GM12892 (cell line): Measurements from ENCODE around the gene XPO6.

Experiments used
- DNase-seq: peaks from one replicate; pipeline ENCODE4 v3.0.0; 2011; ENCODE audit not compliant: insufficient read length
- FAIRE-seq: peaks from 2 replicates; lab custom pipeline; 2011; peaks lifted over from hg19 to GRCh38; lab: Jason Lieb, UNC
- POLR2A ChIP-seq: IDR thresholded peaks from 2 replicates; pipeline ENCODE4 v1.6.1; 2011; ENCODE audit warnings: low read depth, low read length, control low read depth
- POLR2AphosphoS5 ChIP-seq: IDR thresholded peaks from 2 replicates; pipeline ENCODE4 v1.6.1; 2011; ENCODE audit warnings: low read depth, low read length, control low read depth
- TAF1 ChIP-seq: IDR thresholded peaks from 2 replicates; pipeline ENCODE4 v1.6.1; 2011; ENCODE audit warnings: low read depth, mild to moderate bottlenecking, control low read depth, low read length, borderline replicate concordance

Gene XPO6

DNA sequence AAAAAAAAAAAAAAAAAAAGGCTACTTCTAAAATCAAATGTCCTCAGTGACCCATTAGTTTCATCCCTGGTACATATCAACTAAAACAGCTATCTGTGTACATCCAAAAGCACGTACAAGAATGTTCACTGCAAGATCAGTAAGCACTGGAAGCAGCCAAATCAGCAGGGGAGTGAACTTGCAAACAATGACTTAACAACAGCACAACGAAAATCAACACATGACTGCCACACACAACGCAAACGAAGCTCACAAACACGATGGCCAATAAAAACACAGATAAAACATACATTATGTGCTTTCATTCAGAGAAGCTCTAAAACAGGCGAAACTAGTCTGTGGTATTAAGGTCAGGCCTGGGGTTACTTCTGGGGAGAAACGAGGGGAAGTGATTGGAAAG lies 60.6 kb downstream of the XPO6 start:
- peak; percentile 9 for FAIRE-seq
- no peak for DNase-seq
- TF ChIP-seq TAF1 (no peak), POLR2AphosphoS5 (no peak), POLR2A (no peak)

DNA sequence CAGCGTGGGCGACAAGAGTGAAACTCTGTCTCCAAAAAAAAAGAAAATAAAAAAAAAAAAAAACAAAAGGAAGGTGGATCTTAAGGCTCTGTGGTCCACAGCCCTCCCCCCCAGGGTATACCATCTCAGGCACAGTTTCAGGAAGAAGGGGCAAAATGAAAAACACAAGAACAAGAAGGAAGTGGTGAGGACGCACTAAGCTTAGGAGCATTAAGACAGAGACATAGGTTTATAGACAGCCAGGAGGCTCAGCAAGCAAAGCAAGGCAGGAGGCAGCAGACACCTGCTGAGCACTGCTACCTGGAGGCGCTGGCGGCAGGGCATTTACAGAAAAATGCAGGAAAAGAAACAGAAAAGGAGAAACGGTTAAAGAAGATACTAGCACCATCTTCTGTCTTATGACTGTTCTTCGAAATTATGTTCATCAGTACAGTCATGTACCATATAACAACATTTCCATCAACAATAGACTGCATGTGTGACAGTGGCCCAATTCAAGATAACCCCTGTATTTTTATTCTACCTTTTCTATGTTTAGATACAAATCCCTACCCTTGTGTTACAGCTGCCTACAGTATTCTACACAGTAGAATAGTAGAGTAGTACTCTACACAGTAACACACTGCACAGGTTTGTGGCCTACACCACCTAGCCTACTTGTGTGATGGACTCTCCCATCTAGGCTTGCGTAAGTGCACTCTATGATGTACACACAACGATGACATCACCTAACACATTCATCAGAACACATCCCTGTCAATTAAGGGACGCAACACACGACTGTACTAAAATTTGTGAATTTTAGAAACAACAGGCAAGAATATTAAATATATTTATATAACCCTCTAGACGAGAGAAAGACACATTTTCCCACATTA lies 62.5 kb downstream of the XPO6 start:
- no peak for FAIRE-seq
- TF ChIP-seq TAF1 (no peak), POLR2A (no peak), POLR2AphosphoS5 (no peak)
- no peak for DNase-seq

DNA sequence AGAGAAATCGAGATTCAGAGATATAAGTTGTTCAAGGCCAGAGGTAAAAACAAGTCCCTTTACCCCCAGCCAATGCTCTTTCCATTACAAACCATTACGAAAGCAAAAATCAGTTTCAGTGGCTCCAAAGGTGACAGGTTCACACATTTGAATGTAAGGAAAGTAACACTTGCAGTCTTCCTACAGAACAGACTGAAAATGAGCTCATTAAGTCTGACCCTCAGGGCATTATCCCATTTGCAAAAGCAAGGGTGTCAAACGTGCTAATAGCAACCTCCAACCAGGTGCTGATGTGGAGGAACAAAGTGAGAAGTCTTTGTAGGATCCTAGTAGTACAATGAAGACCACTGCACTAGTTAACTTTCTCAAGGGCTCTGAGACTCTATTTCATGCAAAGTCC lies 65.2 kb downstream of the XPO6 start:
- no peak for TF ChIP-seq TAF1
- TF ChIP-seq POLR2A = no peak
- no peak for TF ChIP-seq POLR2AphosphoS5
- no peak for FAIRE-seq

DNA sequence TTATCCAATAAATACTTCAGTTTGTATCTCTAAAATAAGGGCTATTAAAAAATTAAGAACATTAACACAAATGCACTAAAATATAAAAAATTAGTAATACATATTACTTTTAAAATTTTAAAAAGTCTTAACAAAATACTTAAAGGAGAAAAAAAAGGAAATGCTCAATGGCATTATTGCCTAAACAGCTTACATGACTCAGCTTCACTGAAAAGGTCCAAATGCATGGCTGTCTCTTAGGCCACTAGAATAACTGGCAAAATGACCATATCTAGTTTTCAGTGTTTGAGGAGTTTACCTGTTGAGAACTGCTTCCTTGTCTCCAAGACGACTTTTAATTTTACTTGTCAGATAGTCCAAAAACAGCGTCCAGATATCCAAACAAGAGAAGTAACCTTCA lies 66.0 kb downstream of the XPO6 start:
- FAIRE-seq (no peak), DNase-seq (no peak)
- no peak for TF ChIP-seq POLR2AphosphoS5
- TF ChIP-seq POLR2A = no peak
- TF ChIP-seq TAF1 = no peak

More for the DNA sequence above, 65.2 kb downstream of the XPO6 start:
- DNase-seq = no peak

DNA sequence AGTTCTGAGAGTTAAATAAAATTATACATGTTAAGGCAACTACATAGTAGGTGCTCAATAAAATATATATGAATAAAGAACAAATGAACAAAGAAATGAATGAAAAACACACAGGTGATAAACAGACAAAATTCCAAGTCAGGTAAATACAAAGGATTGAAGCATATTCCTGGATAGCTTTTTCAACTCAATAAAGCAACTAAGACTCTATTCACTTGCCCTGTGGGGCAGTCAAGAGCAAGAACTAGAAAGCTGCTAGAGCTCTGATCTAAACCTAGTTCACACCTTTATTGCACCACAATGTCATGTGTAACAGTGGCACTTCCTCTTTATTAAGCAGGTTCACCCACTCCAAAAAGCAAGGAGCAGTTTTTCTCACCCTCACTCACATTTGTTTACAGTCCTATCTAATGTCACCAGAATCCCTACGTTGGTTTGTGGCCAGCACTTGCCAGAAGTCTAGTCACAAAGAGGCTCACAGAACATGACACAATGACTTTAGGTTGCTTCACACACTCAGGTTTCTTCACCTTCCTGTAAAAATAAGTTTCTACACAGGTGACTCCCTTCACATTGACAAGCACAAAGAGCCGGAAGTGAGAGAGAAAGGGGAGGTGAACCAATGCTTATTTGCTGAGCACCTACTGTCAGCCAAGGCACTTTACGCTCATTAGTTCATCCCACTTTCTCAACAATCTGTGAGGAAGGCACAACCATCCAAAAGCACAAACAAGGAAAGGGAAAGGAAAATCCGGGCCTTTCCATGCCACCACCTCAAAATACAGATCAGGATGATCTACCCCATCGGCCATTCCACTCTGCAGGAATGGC lies 70.8 kb downstream of the XPO6 start:
- DNase-seq (peak; percentile 27), FAIRE-seq (peak; percentile 93)

DNA sequence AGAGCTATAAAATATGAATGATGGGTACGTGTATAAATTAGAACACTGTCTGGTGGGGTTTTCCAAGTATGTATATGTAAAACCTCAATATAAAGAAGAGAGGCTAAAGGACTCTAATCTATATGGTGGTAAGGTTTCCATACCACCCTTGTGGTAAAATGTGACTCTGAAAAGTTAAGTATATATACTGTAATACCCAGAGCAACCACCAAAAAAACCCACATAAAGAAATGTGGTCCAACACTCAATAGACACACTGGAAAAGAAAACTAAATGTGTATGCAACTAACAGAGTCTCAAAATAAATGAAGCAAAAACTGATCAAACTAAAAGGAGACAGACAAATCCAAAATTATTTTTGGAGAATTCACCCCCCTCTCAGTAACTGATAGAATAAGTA lies 72.2 kb downstream of the XPO6 start:
- no peak for FAIRE-seq
- no peak for DNase-seq
- no peak for TF ChIP-seq POLR2AphosphoS5
- no peak for TF ChIP-seq POLR2A

More for the DNA sequence above, 70.8 kb downstream of the XPO6 start:
- 0 out of 2 replicates have a peak, but pooled peaks have one; percentile 3 for TF ChIP-seq POLR2AphosphoS5
- TF ChIP-seq POLR2A = no peak
- TF ChIP-seq TAF1 = no peak

DNA sequence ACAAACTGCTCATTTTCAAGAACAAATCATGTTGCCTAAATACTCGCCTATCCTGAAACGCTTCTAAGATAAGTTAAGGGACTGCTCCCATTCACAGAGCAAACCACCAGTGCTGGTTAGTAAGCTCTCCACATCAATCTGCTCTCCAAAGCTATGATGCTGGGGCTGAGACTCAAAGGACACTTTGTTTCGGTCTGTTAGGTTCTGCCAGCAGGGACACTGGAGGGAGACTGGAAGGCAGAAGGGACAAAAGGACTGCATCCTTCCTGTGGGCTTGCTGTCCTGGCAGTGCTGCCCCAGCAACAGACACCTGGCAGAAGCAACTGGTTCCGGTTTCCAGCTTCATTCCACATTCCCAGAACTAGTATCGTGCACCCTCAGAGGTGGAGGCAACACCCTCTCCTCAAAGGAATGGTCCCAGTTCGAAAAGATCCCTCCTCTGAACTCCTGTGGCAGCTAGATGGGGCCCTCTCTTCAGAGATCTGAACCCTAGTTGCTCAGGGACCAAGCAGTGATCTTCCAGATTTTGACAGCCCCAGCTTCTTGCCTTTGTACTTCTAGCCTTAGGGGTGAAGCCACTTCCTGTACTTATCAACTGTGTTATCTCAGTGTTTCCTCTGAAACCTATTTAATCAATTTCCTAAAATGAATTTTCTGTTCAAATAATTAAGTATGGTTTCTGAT lies 74.9 kb downstream of the XPO6 start:
- no peak for TF ChIP-seq POLR2A
- no peak for TF ChIP-seq POLR2AphosphoS5
- TF ChIP-seq TAF1 = no peak
- DNase-seq (no peak), FAIRE-seq (no peak)

DNA sequence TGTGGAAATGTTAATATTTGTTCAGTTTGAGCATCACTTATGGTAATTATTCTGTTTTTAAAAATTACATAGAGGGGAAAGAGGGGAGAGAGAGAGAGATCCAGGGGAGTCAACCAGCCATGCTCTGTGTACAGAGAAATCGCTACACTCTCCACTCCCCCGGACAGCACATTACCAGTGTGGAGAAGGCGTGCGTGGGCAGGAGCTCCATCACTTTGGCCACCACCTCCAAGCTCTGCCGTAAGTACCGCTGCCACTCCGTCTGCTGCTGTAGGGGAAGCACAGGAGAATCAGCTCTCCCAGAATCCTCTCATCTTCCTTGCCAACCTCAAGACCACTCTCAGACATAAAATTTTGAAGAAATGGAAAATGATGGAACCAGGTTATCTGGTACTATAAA lies 78.1 kb downstream of the XPO6 start:
- DNase-seq (no peak), FAIRE-seq (no peak)

DNA sequence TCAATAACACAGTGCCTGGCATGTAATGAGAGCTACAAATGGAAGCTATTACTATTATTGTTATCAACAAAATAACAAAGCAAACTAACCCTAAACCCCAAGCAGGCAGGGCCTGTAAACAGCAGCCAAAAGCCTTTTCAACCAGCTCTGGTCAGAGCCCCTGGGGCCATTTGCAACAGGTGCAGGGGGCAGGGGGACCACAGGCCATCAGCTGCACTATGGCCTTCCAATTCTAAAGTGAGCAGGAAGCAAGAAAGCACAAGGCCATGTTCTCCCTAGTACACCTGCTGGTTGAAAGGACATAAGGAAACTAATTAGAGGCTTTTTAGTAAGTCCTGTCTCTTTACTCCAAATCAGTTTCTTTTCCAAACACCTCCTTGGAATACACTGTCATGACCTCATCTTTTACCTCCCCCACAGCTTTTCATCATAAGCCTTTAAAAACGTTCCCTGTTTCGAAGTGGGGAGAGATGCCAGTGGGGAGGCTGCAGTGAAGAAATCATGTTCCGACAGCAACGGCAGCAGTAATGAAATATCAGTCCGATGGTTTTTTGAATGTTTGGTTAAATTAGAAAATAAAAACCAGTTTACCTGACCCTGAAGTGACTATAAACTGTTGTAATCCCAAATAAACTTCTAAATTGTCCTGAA lies 79.9 kb downstream of the XPO6 start:
- TF ChIP-seq POLR2AphosphoS5 (no peak), POLR2A (no peak), TAF1 (no peak)
- FAIRE-seq (no peak), DNase-seq (no peak)

More for the DNA sequence above, 78.1 kb downstream of the XPO6 start:
- TF ChIP-seq POLR2A (no peak), POLR2AphosphoS5 (no peak), TAF1 (no peak)

DNA sequence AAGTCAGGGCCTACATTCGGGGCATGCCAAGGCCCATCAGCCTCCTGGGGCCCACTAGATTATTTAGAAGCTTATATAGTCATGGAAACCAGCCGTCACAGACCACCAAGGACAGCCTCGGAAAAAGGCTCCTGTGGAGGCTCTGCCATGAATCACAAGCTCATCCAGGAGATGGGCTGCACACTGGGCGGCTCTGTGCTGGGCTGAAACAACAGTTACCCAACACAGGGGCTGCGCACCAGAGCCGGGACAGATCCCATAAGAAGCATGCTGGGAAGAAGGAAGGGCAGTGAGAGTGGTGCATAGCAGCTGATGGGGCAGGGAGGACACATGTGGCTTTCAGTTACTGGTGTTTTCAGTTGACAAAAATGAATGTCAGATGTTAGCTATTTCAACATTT lies 80.6 kb downstream of the XPO6 start:
- DNase-seq (no peak), FAIRE-seq (no peak)
- TF ChIP-seq POLR2AphosphoS5 = no peak
